HEK293 (cell line): ENCODE data around the gene CHSY1.

ENCODE experiments used
- FEZF1 ChIP-seq: fragments of 450-650 bp; formaldehyde crosslinking; IDR thresholded peaks from 2 replicates; pipeline ENCODE4 v1.5.1; 2016; ENCODE audit warnings: missing biosample characterization, missing genetic modification characterization
- GLI4 ChIP-seq: fragments of 450-650 bp; formaldehyde crosslinking; IDR thresholded peaks from 2 replicates; pipeline ENCODE4 v1.5.1; 2016; ENCODE audit warnings: missing biosample characterization, missing genetic modification characterization
- HOXD13 ChIP-seq: sonication (generic); formaldehyde crosslinking; IDR thresholded peaks from 2 replicates; pipeline ENCODE4 v1.8.0; 2022; ENCODE audit warnings: missing genetic modification reagents, borderline replicate concordance
- INSM2 ChIP-seq: fragments of 450-650 bp; formaldehyde crosslinking; IDR thresholded peaks from 2 replicates; pipeline ENCODE4 v1.5.1; 2016; ENCODE audit warnings: missing biosample characterization, missing genetic modification characterization
- KLF16 ChIP-seq: fragments of 450-650 bp; formaldehyde crosslinking; IDR thresholded peaks from 2 replicates; pipeline ENCODE4 v1.5.1; 2017; ENCODE audit warnings: missing biosample characterization, missing genetic modification characterization
- OVOL3 ChIP-seq: fragments of 450-650 bp; formaldehyde crosslinking; IDR thresholded peaks from 2 replicates; pipeline ENCODE4 v1.5.1; 2016; ENCODE audit warnings: missing biosample characterization, missing genetic modification characterization
- REPIN1 ChIP-seq: fragments of 450-650 bp; formaldehyde crosslinking; IDR thresholded peaks from 2 replicates; pipeline ENCODE4 v1.5.1; 2017; ENCODE audit warnings: missing biosample characterization, missing genetic modification characterization, low read depth
- SALL2 ChIP-seq: fragments of 450-650 bp; formaldehyde crosslinking; IDR thresholded peaks from 2 replicates; pipeline ENCODE4 v1.5.0; 2017; ENCODE audit warnings: missing biosample characterization, mild to moderate bottlenecking, missing genetic modification characterization, borderline replicate concordance
- SP2 ChIP-seq: fragments of 450-650 bp; formaldehyde crosslinking; IDR thresholded peaks from 2 replicates; pipeline ENCODE4 v1.5.1; 2016; ENCODE audit warnings: missing biosample characterization, missing genetic modification characterization
- WT1 ChIP-seq: fragments of 450-650 bp; formaldehyde crosslinking; IDR thresholded peaks from 2 replicates; pipeline ENCODE4 v1.5.1; 2016; ENCODE audit warnings: missing biosample characterization, missing genetic modification characterization
- YY1 ChIP-seq: fragments of 450-650 bp; formaldehyde crosslinking; IDR thresholded peaks from 2 replicates; pipeline ENCODE4 v1.5.1; 2018; ENCODE audit warnings: missing biosample characterization, missing genetic modification characterization
- ZBTB10 ChIP-seq: fragments of 450-650 bp; formaldehyde crosslinking; IDR thresholded peaks from 2 replicates; pipeline ENCODE4 v1.5.1; 2016; ENCODE audit warnings: missing biosample characterization, missing genetic modification characterization
- ZBTB7A ChIP-seq: fragments of 450-650 bp; formaldehyde crosslinking; IDR thresholded peaks from 2 replicates; pipeline ENCODE4 v1.5.1; 2016; ENCODE audit warnings: low read depth, missing biosample characterization, missing genetic modification characterization
- ZFP69B ChIP-seq: fragments of 450-650 bp; formaldehyde crosslinking; IDR thresholded peaks from 2 replicates; pipeline ENCODE4 v1.5.1; 2016; ENCODE audit warnings: missing biosample characterization, missing genetic modification characterization
- ZNF112 ChIP-seq: fragments of 450-650 bp; formaldehyde crosslinking; IDR thresholded peaks from 2 replicates; pipeline ENCODE4 v1.5.0; 2017; ENCODE audit warnings: missing biosample characterization, missing genetic modification characterization
- ZNF157 ChIP-seq: fragments of 450-650 bp; formaldehyde crosslinking; IDR thresholded peaks from 2 replicates; pipeline ENCODE4 v1.5.1; 2016; ENCODE audit warnings: missing biosample characterization, missing genetic modification characterization
- ZNF175 ChIP-seq: fragments of 450-650 bp; formaldehyde crosslinking; IDR thresholded peaks from 2 replicates; pipeline ENCODE4 v1.5.1; 2016; ENCODE audit warnings: missing biosample characterization, missing genetic modification characterization
- ZNF221 ChIP-seq: fragments of 450-650 bp; formaldehyde crosslinking; IDR thresholded peaks from 2 replicates; pipeline ENCODE4 v1.5.1; 2017; ENCODE audit warnings: missing biosample characterization, missing genetic modification characterization, borderline replicate concordance
- ZNF248 ChIP-seq: fragments of 450-650 bp; formaldehyde crosslinking; IDR thresholded peaks from 2 replicates; pipeline ENCODE4 v1.5.1; 2017; ENCODE audit warnings: missing biosample characterization, missing genetic modification characterization
- ZNF280C ChIP-seq: fragments of 450-650 bp; formaldehyde crosslinking; IDR thresholded peaks from 2 replicates; pipeline ENCODE4 v1.5.1; 2016; ENCODE audit warnings: missing biosample characterization, missing genetic modification characterization
- ZNF341 ChIP-seq: fragments of 450-650 bp; formaldehyde crosslinking; IDR thresholded peaks from 2 replicates; pipeline ENCODE4; 2016; ENCODE audit warnings: low read depth, missing biosample characterization, missing genetic modification characterization
- ZNF394 ChIP-seq: fragments of 450-650 bp; formaldehyde crosslinking; IDR thresholded peaks from 2 replicates; pipeline ENCODE4 v1.5.1; 2016; ENCODE audit warnings: missing biosample characterization, missing genetic modification characterization, mild to moderate bottlenecking, moderate library complexity, borderline replicate concordance
- ZNF404 ChIP-seq: fragments of 450-650 bp; formaldehyde crosslinking; IDR thresholded peaks from 2 replicates; pipeline ENCODE4 v1.5.1; 2017; ENCODE audit warnings: missing biosample characterization, missing genetic modification characterization
- ZNF521 ChIP-seq: fragments of 450-650 bp; formaldehyde crosslinking; IDR thresholded peaks from 2 replicates; pipeline ENCODE4 v1.5.1; 2017; ENCODE audit warnings: missing biosample characterization, mild to moderate bottlenecking, missing genetic modification characterization
- ZNF626 ChIP-seq: fragments of 450-650 bp; sonication (Bioruptor Pico); formaldehyde crosslinking; IDR thresholded peaks from 2 replicates; pipeline ENCODE4 v1.5.1; 2018; ENCODE audit warnings: missing biosample characterization, missing genetic modification characterization, inconsistent platforms
- ZNF791 ChIP-seq: fragments of 450-650 bp; formaldehyde crosslinking; IDR thresholded peaks from 2 replicates; pipeline ENCODE4 v1.5.1; 2016; ENCODE audit warnings: missing biosample characterization, missing genetic modification characterization
- ZSCAN16 ChIP-seq: fragments of 450-650 bp; formaldehyde crosslinking; IDR thresholded peaks from 2 replicates; pipeline ENCODE4 v1.5.1; 2016; ENCODE audit warnings: missing biosample characterization, missing genetic modification characterization
- TF ChIP-seq, protein P1 (sequence below): fragments of 450-650 bp; formaldehyde crosslinking; IDR thresholded peaks from 2 replicates; pipeline ENCODE4 v1.5.1; 2016; ENCODE audit warnings: missing biosample characterization, missing genetic modification characterization
- TF ChIP-seq, protein P2 (sequence below): fragments of 450-650 bp; formaldehyde crosslinking; IDR thresholded peaks from 2 replicates; pipeline ENCODE4 v1.5.1; 2016; ENCODE audit warnings: missing biosample characterization, missing genetic modification characterization, low read depth

Gene CHSY1

DNA sequence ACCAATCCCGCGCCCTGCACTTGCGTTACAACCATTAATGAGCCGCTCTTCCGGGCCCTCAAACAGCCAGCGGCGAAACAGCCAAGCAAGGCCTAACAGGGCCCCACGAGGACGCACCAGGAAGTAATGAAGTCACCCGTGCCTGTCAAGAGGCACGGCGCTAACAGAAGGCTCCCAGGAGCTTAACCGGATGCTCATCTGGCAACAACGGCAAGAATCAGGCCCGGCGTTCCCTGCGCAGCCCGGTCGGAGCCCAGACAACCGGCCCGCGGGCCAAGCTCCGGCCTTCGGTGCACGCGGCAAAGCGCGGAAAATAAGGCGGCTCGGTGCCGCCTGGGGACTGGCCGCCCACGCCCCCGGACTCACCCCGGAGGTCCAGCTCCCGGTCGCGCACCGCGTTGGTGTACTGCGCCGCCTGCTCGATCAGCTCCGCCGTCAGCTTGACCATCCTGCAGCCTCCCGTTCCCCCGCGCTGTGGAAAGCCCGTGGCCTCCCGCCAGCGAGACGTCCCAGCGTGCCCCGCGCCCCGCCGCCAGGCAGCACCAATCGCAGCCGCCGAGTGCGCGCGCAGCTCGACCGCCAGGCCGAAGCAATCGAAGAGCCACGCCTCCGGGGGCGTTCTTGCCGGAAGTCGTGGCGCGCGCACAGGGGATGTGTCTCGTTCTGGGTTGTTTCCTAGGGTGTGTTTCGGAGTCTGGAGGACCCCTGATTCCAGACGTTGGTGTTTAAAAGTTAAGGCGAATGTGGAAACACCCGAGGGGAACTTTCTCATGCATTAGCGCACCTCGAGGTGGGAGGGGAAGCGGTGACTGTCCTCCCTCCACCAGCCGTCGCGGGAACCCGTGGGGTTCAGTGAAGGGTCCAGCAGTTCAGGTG lies 43.1 kb upstream of the CHSY1 start, which contains the start of gene SNRPA1 (continued):
- peak; percentile 81 for TF ChIP-seq SP2 (tag by site-specific recombination)
- TF ChIP-seq ZNF221 (tag by site-specific recombination), result no peak
- TF ChIP-seq, protein P1, sequence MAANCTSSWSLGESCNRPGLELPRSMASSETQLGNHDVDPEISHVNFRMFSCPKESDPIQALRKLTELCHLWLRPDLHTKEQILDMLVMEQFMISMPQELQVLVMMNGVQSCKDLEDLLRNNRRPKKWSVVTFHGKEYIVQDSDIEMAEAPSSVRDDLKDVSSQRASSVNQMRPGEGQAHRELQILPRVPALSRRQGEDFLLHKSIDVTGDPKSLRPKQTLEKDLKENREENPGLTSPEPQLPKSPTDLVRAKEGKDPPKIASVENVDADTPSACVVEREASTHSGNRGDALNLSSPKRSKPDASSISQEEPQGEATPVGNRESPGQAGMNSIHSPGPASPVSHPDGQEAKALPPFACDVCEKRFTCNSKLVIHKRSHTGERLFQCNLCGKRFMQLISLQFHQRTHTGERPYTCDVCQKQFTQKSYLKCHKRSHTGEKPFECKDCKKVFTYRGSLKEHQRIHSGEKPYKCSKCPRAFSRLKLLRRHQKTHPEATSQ (tag by site-specific recombination), result peak; percentile 82; the same call in 1 of the 2 replicates
- TF ChIP-seq ZNF341, result peak; percentile 91
- TF ChIP-seq ZBTB10, result peak; percentile 96
- TF ChIP-seq ZNF175 (tag by site-specific recombination), result no peak
- no peak for TF ChIP-seq SALL2 (tag by site-specific recombination)
- peak; percentile 58; the same call in 1 of the 2 replicates for TF ChIP-seq ZSCAN16
- TF ChIP-seq ZNF626 (tag by site-specific recombination), result no peak
- TF ChIP-seq INSM2 (tag by site-specific recombination), result 0 out of 2 replicates have a peak, but pooled peaks have one; percentile 71
- TF ChIP-seq ZNF404 (tag by site-specific recombination), result no peak
- peak; percentile 24; the same call in 1 of the 2 replicates for TF ChIP-seq ZNF394
- TF ChIP-seq GLI4, result 0 out of 2 replicates have a peak, but pooled peaks have one; percentile 25
- TF ChIP-seq FEZF1 (tag by site-specific recombination), result no peak; the same call in 1 of the 2 replicates
- 0 out of 2 replicates have a peak, but pooled peaks have one; percentile 52 for TF ChIP-seq ZBTB7A (tag by site-specific recombination)
- no peak for TF ChIP-seq OVOL3 (tag by site-specific recombination)
- TF ChIP-seq ZNF521 (tag by site-specific recombination), result no peak
- no peak for TF ChIP-seq ZNF791 (tag by site-specific recombination)
- no peak for TF ChIP-seq WT1
- no peak for TF ChIP-seq ZNF112 (tag by site-specific recombination)
- TF ChIP-seq ZNF280C, result no peak
- TF ChIP-seq, protein P2, sequence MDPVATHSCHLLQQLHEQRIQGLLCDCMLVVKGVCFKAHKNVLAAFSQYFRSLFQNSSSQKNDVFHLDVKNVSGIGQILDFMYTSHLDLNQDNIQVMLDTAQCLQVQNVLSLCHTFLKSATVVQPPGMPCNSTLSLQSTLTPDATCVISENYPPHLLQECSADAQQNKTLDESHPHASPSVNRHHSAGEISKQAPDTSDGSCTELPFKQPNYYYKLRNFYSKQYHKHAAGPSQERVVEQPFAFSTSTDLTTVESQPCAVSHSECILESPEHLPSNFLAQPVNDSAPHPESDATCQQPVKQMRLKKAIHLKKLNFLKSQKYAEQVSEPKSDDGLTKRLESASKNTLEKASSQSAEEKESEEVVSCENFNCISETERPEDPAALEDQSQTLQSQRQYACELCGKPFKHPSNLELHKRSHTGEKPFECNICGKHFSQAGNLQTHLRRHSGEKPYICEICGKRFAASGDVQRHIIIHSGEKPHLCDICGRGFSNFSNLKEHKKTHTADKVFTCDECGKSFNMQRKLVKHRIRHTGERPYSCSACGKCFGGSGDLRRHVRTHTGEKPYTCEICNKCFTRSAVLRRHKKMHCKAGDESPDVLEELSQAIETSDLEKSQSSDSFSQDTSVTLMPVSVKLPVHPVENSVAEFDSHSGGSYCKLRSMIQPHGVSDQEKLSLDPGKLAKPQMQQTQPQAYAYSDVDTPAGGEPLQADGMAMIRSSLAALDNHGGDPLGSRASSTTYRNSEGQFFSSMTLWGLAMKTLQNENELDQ (tag by site-specific recombination), result no peak
- no peak for TF ChIP-seq ZNF248 (tag by site-specific recombination)
- 0 out of 2 replicates have a peak, but pooled peaks have one; percentile 22 for TF ChIP-seq YY1 (tag by site-specific recombination)
- no peak for TF ChIP-seq HOXD13 (CRISPR knock-in tag)
- TF ChIP-seq ZFP69B (tag by site-specific recombination), result peak; percentile 63
- TF ChIP-seq ZNF157 (tag by site-specific recombination), result no peak
- TF ChIP-seq REPIN1, result 0 out of 2 replicates have a peak, but pooled peaks have one; percentile 20
- peak; percentile 100 for TF ChIP-seq KLF16 (tag by site-specific recombination)
